NCI-H82 (cell line): ENCODE measurements around the gene SAP30L.
A peak's percentile ranks its signal among the peaks of the same experiment; 100 is the strongest.

Source experiments
- DNase-seq: peaks from one replicate; lab custom pipeline; 2025; lab: John Stamatoyannopoulos, UW

The SAP30L gene

DNA sequence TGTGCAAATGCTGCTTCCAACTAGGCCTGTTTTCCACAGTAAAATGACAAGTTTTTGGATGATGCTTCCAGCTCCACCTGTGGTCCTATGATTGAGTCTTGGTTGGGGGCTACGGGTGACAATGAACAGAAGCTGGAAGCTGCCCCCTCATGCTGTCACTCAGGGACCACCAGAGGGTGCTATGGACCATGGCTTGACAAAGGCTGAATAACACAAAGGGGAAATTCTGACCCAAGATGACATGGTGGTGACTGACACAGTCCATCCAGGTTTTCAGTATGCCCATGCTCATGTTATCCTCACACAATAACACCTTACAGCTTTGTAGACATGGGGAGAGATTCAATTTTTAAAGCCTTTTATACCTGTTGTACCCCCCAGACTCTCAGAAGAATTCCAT lies 23.9 kb upstream of the SAP30L start:
- peak; percentile 54 for DNase-seq

DNA sequence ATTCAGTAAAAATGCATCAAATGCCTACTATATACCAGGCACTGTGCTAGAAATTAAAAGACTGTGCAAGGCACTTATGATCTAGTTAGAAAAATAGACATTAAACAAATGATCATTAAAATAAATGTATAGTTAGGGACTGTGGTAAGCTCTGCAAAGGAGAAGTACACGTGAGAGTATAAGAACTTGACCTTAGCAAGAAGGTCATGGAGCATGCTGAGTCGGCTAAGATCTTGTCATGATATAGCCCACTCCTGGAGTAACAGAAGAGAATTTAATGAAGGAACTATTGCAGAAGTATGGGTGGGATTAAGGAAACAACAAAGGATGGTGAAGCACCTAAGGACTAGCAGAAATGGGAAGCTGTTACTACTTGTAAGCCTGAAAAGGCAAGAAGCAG lies 23.5 kb upstream of the SAP30L start:
- DNase-seq, result no peak

DNA sequence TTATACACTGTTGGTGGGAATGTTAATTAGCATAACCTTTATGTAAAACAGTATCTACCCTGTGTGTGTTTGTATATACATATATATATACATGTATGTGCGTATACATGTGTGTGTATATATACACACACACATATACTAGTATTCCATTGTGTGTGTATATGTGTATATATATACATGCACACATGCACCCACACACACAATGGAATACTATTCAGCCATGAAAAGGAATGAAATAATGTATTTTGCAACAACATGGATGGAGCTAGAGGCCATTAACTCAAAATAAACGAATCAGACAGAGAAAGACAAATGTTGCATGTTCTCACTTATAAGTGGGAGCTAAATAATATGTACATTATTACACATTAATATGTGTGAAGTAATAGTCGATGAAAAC lies 17.6 kb upstream of the SAP30L start:
- DNase-seq, result no peak

DNA sequence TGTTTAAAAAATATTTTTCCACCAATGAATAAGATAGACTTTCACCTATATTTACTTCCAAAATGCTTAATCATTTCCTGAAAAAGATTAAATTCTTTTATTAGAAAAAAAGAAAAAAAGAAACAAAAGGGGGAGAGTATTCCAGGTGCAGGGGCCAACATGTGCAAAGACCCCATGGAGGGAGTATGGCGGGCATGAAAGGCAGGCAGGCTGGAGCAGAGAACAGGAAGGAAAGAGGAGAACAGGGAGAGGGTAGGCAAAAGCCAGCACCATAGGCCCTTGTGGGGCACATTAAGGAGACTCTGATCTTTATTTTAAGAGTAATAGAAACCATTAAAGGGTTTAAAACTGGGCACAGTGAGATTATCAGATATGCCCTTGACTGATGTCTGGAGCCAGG lies 16.5 kb upstream of the SAP30L start:
- DNase-seq, result no peak

DNA sequence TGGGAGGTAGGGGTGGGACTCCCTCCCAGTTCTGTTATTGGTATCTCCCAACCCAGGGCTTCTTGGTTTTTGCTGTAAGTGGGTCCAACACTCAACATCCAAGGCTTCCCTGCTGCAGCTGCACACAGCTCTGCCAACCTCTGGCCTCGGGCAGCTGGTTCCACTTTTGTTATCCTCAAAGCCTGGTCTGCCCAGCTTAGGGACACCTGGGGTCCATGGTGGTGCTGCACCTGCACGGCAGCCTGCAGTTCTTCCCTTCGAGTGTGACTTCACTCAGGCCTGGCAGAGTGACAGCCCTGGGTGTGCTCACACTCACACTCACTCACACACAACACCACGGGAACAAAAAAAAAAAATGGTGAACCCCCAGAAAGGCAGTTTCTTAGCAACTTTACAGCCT lies 15.3 kb upstream of the SAP30L start:
- DNase-seq, result no peak

DNA sequence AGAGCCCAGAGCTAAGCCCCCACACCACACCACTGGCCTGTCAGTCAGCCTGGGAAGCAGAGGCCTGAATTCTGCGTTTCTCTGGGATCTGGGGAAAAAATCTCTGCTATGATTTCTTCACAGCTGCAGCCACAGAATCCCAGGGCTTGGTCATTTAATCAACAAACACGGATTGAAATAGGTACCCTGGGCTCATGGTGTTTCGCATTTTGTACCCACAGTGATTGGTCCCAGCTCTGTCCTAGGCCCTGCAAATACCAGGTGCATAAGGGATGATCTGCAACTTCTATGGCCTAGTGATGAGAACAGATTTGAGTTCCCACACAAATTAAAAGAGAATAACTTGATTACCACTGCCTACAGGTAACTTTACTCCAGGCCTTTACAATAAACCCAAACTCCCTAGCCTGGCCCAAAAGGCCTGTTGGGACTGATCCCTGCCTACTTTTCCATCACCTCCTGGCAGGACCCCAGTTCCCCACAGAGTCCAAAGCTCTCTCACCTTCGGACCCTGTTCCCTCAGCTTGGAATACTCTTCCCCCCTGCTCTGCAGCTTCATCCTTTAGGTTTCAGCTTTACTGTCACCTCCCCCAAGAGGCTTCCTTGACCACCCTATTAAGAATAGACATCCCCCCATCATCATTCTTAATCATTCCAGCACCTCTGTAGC lies 14.7 kb upstream of the SAP30L start:
- DNase-seq, result no peak

DNA sequence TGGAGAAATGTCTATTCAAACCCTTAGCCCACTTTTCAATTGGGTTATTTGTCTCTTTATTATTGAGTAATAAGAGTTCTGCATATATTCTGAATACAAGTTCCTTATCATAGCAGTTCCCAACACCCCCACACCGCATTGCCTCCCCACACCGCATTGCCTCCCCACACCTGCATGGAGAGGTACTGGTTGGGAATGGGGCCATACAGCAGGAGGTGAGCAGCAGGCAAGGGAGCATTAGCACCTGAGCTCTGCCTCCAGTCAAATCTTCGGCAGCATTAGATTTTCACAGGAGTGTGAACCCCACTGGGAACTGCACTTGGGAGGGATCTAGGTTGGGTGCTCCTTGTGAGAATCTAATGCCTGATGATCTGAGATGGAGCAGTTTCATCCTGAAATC lies 10.6 kb upstream of the SAP30L start:
- DNase-seq, result no peak

DNA sequence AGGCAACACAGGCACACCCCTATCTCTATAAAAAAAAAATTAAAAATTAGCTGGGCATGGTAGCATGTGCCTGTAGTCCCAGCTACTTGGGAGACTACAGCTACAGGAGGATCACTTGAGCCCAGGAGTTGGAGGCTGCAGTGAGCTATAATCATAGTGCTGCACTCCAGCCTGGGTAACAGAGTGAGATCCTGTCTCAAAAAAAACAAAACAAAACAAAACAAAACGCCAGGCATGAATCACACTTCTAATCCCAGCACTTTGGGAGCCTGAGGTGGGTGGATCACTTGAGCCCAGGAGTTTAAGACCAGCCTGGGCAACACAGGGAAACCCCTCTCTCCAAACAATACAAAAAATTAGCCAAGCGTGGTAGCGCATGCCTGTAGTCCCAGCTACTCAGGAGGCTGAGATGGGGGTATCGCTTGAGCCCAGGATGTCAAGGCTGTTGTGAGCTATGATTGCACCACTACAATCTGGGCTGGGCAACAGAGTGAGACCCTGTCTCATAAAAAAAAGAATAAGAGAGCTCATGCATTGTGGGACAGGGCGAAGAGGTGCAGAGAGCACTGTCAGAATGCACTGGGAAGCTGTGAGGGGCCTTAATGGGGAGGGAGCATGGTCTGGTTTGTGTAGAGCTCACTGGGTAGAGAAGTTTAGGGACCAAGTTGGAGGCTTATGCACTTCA lies 8.4 kb upstream of the SAP30L start:
- no peak for DNase-seq

DNA sequence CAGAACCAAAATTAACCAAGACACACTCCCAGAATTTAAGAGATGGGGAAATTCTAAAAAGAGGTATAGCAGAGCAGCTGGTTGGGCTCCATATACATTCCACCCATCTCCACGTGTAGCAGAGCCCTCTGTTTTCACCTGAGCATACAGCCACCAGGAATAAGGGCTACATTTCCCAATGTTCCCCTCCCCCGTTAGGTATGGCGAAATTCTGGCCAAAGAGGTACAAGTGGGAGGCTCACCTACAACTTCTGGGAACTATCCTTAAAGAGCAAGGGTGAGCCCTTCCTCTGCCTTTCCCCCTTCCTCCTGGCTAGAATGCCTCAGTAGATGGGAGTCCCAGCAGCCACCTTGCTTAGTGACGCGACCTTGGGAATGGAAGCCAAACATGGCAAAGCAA lies 5.3 kb upstream of the SAP30L start:
- DNase-seq, result no peak

DNA sequence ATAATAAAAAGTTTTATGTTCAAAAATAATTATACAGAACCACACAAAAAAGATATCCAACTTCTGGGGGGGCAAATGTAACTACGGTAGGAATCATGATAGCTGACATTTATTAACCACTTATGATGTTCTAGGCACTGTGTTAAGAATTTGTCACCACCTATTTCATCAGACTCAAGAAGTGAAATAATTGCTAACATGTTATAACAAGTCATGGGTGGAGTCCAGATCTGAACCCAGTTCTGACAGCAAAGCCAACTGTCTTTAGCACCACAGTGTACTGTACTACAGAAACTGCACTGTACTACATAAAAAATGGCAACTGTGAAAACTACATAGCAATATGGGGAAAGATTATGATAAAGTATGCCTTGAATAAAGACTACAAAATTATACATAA lies 3.0 kb upstream of the SAP30L start:
- no peak for DNase-seq

DNA sequence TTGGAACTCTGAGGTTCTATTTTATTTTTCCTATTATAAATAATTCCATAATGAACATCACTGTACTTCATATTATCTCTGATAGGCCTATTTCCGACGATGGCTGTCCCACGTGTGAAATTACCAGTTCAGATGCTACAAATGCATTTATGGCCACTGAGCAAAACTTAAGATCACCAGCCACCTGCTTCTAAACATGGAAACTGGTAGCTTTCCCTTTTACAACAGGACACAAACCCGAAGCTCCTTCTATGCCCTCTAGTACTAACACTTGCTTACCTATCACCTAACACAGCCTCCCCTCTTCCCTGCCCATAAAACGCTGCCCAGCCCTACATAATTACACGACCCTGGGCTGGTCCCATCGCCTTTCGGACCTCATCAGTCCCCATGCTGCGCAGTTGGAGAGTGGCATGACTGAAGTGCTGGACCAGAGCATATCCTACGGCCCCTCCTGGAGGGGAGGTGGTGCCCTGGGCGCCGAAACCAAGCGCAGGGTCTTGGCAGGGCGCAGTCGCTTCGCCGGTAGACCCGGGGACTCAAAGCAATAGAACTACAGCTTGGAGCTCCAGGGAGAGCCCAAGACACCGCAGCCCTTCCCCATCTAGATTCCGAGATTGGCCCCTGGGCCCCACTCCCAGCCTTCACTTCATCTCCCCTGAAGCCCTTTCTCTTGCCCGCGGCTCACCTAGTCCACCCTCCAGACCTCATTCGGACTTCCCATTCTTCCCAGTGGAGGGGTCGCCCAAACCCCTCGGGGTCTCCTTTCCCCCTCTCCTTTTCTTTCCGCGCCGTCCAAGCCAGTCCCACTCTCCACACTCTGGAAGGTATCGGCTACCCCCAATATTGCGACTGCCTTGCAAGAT lies 1.0 kb upstream of the SAP30L start:
- DNase-seq, result peak; percentile 27

DNA sequence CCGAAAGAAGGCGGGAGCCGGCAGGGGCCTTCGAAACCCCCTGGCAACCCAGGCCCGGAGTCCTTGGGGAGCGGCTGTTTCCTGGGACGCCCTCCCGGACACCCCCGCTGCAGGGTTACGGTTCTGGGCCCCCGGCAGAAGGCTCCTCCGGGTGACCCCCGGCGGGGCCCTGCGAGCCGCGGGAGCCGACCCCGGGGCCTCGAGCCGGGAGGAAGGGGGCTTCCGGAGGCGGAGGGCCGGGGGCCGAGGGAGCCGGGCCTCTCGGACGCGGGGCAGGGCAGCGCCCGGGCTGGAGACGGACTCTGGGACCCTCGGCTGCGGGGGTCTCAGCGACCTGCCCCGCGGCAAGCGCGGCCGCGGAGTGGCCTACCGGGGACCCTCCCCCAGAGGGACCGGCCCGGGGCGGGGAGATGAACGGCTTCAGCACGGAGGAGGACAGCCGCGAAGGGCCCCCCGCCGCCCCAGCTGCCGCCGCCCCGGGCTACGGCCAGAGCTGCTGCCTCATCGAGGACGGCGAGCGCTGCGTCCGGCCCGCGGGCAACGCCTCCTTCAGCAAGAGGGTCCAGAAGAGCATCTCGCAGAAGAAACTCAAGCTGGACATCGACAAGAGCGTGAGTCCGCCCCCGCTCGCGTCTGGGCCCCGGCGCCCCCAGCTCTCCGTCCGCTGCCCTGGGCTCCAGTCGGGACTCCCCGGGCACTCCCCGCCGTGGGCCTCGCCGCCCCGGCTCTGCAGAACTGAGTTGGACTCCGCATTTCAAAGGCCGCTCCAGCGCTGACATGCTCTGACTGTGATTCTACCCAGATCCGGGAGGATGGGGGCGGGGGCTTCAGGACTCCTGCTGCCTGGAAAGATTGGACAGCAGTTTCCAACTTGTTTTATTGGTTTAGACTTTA lies 645 bp downstream of the SAP30L start:
- peak; percentile 52 for DNase-seq

DNA sequence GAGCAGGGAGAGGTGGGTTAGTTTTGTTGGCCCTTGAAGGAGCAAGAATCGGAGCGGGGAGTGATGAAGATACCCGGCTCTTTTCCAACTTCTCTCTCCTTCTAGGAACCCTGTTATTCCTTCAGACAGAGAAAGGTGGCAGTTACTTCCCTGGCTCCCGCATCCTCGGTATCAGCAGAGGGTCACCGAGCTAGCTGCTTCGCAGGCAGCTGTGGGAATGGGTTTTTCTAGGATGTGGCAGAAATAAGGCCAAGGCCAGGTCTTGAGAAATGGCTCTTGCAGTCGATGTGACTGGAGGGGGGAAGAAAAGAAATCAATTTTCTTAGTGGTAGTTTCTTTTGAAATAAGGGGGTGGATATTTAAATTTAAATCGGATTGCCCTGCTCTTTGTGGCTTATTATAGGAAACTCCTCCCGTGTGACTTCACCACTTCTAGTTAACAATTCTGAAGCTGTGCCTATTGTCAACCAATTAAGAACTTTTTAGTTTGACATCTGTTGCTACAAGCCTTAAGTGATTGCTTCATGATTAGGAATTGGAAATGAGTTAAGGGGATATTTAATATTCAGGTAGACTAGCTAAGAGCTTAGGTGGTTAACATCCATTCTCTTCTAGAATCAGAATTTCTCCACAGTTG lies 1.4 kb downstream of the SAP30L start:
- DNase-seq, result no peak

DNA sequence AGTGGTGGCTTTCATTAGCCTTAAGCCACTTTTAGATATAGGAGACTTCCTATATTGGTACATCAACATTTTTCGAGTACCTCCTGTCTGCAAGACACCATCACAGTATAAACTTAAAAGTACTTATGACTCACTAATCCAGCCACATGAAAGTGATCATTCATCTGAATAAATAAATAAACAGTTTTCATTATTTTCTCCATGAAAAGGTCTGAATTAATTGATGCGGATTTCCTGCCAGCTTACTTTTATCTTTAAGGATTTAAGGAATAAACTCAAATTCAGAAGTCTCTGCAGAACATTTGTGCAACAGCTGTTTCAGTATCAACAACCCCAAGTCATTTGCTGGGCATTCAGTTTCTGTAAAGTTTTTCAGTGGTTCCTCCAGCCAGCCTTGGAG lies 4.0 kb downstream of the SAP30L start:
- no peak for DNase-seq

DNA sequence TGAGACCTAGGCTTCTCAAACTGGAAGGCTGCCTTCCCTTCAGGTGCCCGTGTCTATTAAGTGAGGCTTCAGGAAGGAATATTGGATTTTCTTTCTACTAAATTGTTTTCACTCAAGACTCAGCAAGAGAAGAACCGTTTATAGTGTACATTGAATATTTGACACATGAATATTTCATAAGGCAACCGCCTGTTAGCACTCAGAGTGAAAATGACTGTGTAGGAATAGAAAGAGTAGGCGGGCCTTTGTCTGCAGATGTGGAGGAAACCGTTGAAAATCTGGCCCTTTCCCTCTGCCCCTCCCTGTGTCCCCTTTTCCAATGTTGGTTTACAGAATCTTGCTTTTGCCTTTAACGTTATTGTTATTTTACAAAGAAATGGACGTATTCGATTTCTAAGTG lies 6.2 kb downstream of the SAP30L start:
- DNase-seq, result no peak

DNA sequence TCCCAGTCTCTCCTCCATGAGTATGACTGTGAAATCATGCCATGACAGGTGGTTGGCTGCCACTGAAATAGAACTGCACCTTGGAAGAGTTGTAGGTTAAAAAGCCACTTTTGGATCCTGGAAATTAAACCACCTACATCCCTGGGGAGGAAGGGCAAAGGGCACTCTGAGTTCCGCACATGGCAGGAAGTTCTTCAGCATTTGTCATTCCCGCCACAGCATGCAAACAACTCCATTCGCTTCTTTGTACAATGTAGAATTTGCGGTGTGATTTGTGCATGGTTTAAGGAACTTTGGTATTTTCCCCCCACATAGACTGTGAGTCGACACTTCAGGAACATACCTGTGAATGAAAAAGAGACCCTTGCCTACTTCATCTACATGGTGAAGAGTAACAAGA lies 9.8 kb downstream of the SAP30L start:
- no peak for DNase-seq

DNA sequence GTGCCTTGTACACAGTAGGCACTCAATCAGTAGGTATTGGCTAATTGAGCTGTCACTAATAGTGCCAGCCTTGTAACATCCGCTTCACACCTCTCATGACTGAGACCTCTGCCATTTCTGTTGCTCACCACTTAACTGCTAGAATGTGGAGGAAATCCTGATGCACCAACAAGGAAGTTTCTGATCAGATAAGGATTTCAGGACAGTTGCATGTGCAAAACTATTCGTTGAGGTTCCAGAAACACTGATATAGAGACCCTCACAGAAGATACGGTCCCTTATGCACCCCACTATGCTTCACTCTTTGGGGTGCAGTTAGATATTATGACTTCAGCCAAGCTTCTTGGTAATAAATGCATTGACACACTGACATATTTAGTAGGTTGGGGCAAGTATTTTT lies 10.7 kb downstream of the SAP30L start:
- DNase-seq, result no peak

DNA sequence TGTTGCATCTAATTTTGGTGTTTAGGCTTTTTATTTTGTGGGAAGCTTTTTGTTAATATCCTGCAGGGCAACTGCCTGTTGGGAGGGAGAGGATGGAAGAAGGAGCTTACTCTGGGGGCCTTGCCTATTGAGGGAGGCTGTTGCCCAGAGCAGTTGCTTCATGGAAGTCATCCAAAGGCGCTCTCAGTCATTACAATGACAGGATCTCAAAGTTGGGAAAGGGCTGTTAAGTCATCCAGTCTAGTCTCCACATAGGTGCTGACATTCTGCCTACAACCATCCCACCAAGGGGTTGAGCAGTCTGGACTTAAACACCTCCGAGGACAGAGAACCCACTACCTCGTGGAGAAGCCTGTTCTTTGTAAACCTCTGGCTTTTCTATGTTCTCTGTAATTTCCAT lies 13.2 kb downstream of the SAP30L start:
- DNase-seq, result no peak

DNA sequence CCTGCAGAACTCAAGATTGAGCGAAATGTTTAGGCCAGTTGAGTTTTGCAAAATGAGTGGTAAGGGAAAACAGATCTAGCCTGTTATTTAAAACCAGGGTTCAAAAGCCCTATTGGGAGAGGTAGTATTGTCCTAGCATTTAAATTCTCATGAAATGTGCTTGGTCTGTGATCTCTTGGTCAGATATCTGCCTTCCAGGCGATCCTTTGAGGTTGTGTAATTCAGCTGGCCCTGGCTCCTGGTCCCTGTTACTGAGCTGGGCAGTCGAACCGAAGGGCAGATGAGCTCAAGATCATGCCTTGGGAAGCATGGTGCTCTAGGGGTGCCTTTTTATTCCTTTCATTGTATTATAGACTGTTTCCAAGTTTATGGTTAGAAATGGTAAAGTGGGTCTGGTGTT lies 14.4 kb downstream of the SAP30L start:
- DNase-seq, result no peak

DNA sequence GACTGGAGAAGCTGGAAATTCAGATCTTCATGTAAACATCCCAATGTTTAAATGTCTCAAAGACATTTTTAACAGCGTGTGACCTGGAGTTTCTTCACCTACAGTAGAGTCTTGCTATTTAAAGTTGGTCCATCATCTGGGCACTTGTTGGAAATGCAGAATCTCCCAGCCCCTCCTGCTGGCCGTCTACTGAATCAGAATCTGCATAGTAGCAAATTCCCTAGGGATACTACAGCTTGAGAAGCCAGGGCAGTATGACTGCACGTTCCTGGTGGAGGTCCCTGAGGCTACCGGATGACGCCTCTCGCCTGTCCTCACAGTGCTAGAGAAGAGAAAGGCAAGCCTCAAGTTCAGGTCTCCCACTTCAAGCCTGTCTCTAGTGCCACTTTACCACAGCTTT lies 15.7 kb downstream of the SAP30L start:
- peak; percentile 69 for DNase-seq

DNA sequence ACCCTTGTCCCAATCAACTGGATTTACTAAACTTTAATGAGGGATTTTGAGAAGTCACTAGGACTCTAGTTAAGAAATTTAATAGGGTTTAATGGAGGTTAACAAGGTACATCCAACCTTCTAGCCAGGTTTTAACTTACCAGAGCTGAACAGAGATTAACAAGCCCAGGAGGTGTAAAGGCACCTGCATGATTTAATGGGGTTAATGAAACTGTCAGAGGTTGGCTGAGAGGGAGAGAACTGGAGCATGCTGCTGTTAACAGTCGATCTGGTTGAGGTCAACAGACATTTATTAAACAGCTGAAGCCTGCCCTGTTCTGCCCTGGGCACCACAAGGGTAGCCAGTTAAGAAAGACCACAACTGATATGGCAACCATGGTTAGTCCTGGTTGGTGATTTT lies 18.6 kb downstream of the SAP30L start:
- no peak for DNase-seq

DNA sequence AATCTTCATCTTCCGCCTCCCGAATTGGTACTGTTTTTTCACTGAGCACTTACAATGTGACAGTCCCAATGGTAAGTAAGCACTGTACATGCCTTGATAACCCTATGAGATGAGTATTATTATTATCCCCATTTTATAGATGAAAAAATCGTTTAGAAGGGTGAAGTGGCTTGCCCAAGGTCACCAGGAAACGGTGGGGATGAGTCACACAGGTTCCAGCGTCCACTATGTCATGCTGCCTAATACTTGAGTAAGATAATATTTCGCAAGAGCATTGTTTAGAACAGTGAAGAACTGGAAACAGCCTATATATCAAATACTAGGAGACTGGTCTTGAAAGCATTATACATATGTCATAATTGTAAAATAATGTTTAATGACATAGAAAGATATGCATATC lies 19.4 kb downstream of the SAP30L start:
- no peak for DNase-seq
